ENCODE measurements around the gene KCNMA1. TPM values are rescaled to one million over a fixed set of nuclear protein-coding genes. Genes with fewer than 3 reads are reported as not detected.
"Not testable (repeated sequence)": the region's sequence is repeated elsewhere in the genome, so short reads cannot be mapped to it uniquely, and the experiment has no call there.

Gene KCNMA1
- total RNA-seq, 1 experiment from 2014 or later: 31.3 TPM

- Histone ChIP-seq H3K27me3 (ENCODE audit: low read length) (no peaks in the 10 kb centered on the region), H3K36me3 (ENCODE audit: insufficient read depth, low read length) (no peaks in the 10 kb centered on the region), H3K27ac (ENCODE audit: low read length) (peak overlapping the region; percentile 78), H3K79me2 (ENCODE audit: low read length) (no peaks in the 10 kb centered on the region), H4K20me1 (ENCODE audit: insufficient read depth, low read depth, low read length) (no peaks in the 10 kb centered on the region; the same call in 1 of the 2 replicates), H2AFZ (ENCODE audit: low read length) (0 out of 2 replicates have a peak overlapping the region, but pooled peaks have one; percentile 40), H3K9me3 (ENCODE audit: low read length) (no peaks in the 10 kb centered on the region), H3K9ac (ENCODE audit: low read length) (peak overlapping the region; percentile 51), H3K9me2 (replicated peaks; ENCODE audit: insufficient read depth, low read length) (no peaks in the 10 kb centered on the region), H3K4me3 (ENCODE audit: low read length) (peak overlapping the region; percentile 49), H3K4me2 (ENCODE audit: low read depth, low read length, poor library complexity, severe bottlenecking) (peak overlapping the region; percentile 62), H3K4me1 (ENCODE audit: low read length) (peaks cover 25% of the 10 kb centered on the region)
- DNase-seq: no peak
Measured at GRCh38 chr10:77593771-77594470, 43.7 kb downstream of the KCNMA1 start.

- H3K9me3 ChIP-seq (ENCODE audit: low read length): no peaks in the 10 kb centered on the region
- H2AFZ ChIP-seq (ENCODE audit: low read length): no peak overlapping the region
- no peak overlapping the region for H3K4me3 ChIP-seq (ENCODE audit: low read length)
- peaks cover 25% of the 10 kb centered on the region for H3K4me1 ChIP-seq (ENCODE audit: low read length)
- H3K9me2 ChIP-seq (replicated peaks; ENCODE audit: insufficient read depth, low read length): no peaks in the 10 kb centered on the region
- no peaks in the 10 kb centered on the region; the same call in 1 of the 2 replicates for H4K20me1 ChIP-seq (ENCODE audit: insufficient read depth, low read depth, low read length)
- H3K27me3 ChIP-seq (ENCODE audit: low read length): no peaks in the 10 kb centered on the region
- H3K4me2 ChIP-seq (ENCODE audit: low read depth, low read length, poor library complexity, severe bottlenecking): peak overlapping the region; percentile 62
- DNase-seq: no peak
- no peak overlapping the region for H3K9ac ChIP-seq (ENCODE audit: low read length)
- H3K36me3 ChIP-seq (ENCODE audit: insufficient read depth, low read length): no peaks in the 10 kb centered on the region
- no peak overlapping the region for H3K27ac ChIP-seq (ENCODE audit: low read length)
- no peaks in the 10 kb centered on the region for H3K79me2 ChIP-seq (ENCODE audit: low read length)
Measured at GRCh38 chr10:77592946-77593636, 44.5 kb downstream of the KCNMA1 start.

GRCh38 chr10:77592510-77592909 lies 45.1 kb downstream of the KCNMA1 start:
- Histone ChIP-seq H3K4me3 (ENCODE audit: low read length) (no peak overlapping the region), H3K27me3 (ENCODE audit: low read length) (no peaks in the 10 kb centered on the region), H3K4me1 (ENCODE audit: low read length) (peaks cover 25% of the 10 kb centered on the region), H3K4me2 (ENCODE audit: low read depth, low read length, poor library complexity, severe bottlenecking) (no peak overlapping the region), H2AFZ (ENCODE audit: low read length) (no peak overlapping the region), H3K9me2 (replicated peaks; ENCODE audit: insufficient read depth, low read length) (no peaks in the 10 kb centered on the region), H3K9me3 (ENCODE audit: low read length) (no peaks in the 10 kb centered on the region), H3K36me3 (ENCODE audit: insufficient read depth, low read length) (no peaks in the 10 kb centered on the region), H3K27ac (ENCODE audit: low read length) (no peak overlapping the region), H3K79me2 (ENCODE audit: low read length) (no peaks in the 10 kb centered on the region), H3K9ac (ENCODE audit: low read length) (no peak overlapping the region), H4K20me1 (ENCODE audit: insufficient read depth, low read depth, low read length) (no peaks in the 10 kb centered on the region; the same call in 1 of the 2 replicates)
- DNase-seq: no peak

- H3K4me2 ChIP-seq (ENCODE audit: low read depth, low read length, poor library complexity, severe bottlenecking): no peak overlapping the region
- H3K9me3 ChIP-seq (ENCODE audit: low read length): no peaks in the 10 kb centered on the region
- H4K20me1 ChIP-seq (ENCODE audit: insufficient read depth, low read depth, low read length): no peaks in the 10 kb centered on the region; the same call in 1 of the 2 replicates
- H3K4me3 ChIP-seq (ENCODE audit: low read length): no peak overlapping the region
- no peaks in the 10 kb centered on the region for H3K79me2 ChIP-seq (ENCODE audit: low read length)
- no peak for DNase-seq
- H3K9ac ChIP-seq (ENCODE audit: low read length): no peak overlapping the region
- H3K9me2 ChIP-seq (replicated peaks; ENCODE audit: insufficient read depth, low read length): no peaks in the 10 kb centered on the region
- peaks cover 25% of the 10 kb centered on the region for H3K4me1 ChIP-seq (ENCODE audit: low read length)
- no peaks in the 10 kb centered on the region for H3K27me3 ChIP-seq (ENCODE audit: low read length)
- H2AFZ ChIP-seq (ENCODE audit: low read length): no peak overlapping the region
- H3K36me3 ChIP-seq (ENCODE audit: insufficient read depth, low read length): no peaks in the 10 kb centered on the region
- H3K27ac ChIP-seq (ENCODE audit: low read length): no peak overlapping the region
Measured at GRCh38 chr10:77591238-77591880, 46.2 kb downstream of the KCNMA1 start.

- Histone ChIP-seq H4K20me1 (ENCODE audit: insufficient read depth, low read depth, low read length) (no peaks in the 10 kb centered on the region; the same call in 1 of the 2 replicates), H3K27me3 (ENCODE audit: low read length) (no peaks in the 10 kb centered on the region), H3K9ac (ENCODE audit: low read length) (no peak overlapping the region)
Measured at GRCh38 chr10:77590344-77591237, 47.0 kb downstream of the KCNMA1 start.

GRCh38 chr10:77589703-77590102 lies 47.9 kb downstream of the KCNMA1 start:
- H3K36me3 ChIP-seq (ENCODE audit: insufficient read depth, low read length); H3K4me3 ChIP-seq (ENCODE audit: low read length); H3K27ac ChIP-seq (ENCODE audit: low read length); H3K27me3 ChIP-seq (ENCODE audit: low read length); H3K79me2 ChIP-seq (ENCODE audit: low read length); H3K4me2 ChIP-seq (ENCODE audit: low read depth, low read length, poor library complexity, severe bottlenecking); DNase-seq; H4K20me1 ChIP-seq (ENCODE audit: insufficient read depth, low read depth, low read length); H3K9me2 ChIP-seq (replicated peaks; ENCODE audit: insufficient read depth, low read length); H2AFZ ChIP-seq (ENCODE audit: low read length); H3K9ac ChIP-seq (ENCODE audit: low read length); H3K9me3 ChIP-seq (ENCODE audit: low read length): not testable (repeated sequence)
- H3K4me1 ChIP-seq (ENCODE audit: low read length): peaks cover 17% of the 10 kb centered on the region

More at GRCh38 chr10:77590344-77591237, 47.0 kb downstream of the KCNMA1 start:
- DNase-seq: no peak
- H2AFZ ChIP-seq (ENCODE audit: low read length): no peak overlapping the region
- H3K9me2 ChIP-seq (replicated peaks; ENCODE audit: insufficient read depth, low read length): no peaks in the 10 kb centered on the region
- H3K4me2 ChIP-seq (ENCODE audit: low read depth, low read length, poor library complexity, severe bottlenecking): no peak overlapping the region
- no peaks in the 10 kb centered on the region for H3K9me3 ChIP-seq (ENCODE audit: low read length)
- no peak overlapping the region for H3K27ac ChIP-seq (ENCODE audit: low read length)
- no peaks in the 10 kb centered on the region for H3K36me3 ChIP-seq (ENCODE audit: insufficient read depth, low read length)
- H3K4me3 ChIP-seq (ENCODE audit: low read length): no peak overlapping the region
- peaks cover 25% of the 10 kb centered on the region for H3K4me1 ChIP-seq (ENCODE audit: low read length)
- no peaks in the 10 kb centered on the region for H3K79me2 ChIP-seq (ENCODE audit: low read length)

GRCh38 chr10:77588886-77589285 lies 48.7 kb downstream of the KCNMA1 start:
- no peak overlapping the region for H3K4me2 ChIP-seq (ENCODE audit: low read depth, low read length, poor library complexity, severe bottlenecking)
- H3K4me1 ChIP-seq (ENCODE audit: low read length): peaks cover 11% of the 10 kb centered on the region
- H4K20me1 ChIP-seq (ENCODE audit: insufficient read depth, low read depth, low read length): no peaks in the 10 kb centered on the region; the same call in 1 of the 2 replicates
- DNase-seq: no peak
- no peak overlapping the region for H3K27ac ChIP-seq (ENCODE audit: low read length)
- H3K9me2 ChIP-seq (replicated peaks; ENCODE audit: insufficient read depth, low read length): no peaks in the 10 kb centered on the region
- H3K79me2 ChIP-seq (ENCODE audit: low read length): no peaks in the 10 kb centered on the region
- no peak overlapping the region for H2AFZ ChIP-seq (ENCODE audit: low read length)
- H3K36me3 ChIP-seq (ENCODE audit: insufficient read depth, low read length): no peaks in the 10 kb centered on the region
- no peaks in the 10 kb centered on the region for H3K9me3 ChIP-seq (ENCODE audit: low read length)
- no peaks in the 10 kb centered on the region for H3K27me3 ChIP-seq (ENCODE audit: low read length)
- no peak overlapping the region for H3K9ac ChIP-seq (ENCODE audit: low read length)
- H3K4me3 ChIP-seq (ENCODE audit: low read length): no peak overlapping the region
